Stromal cell of bone marrow (primary cell): Measurements from ENCODE around the gene GABPA.
A peak's percentile ranks its signal among the peaks of the same experiment; 100 is the strongest.
"Not testable (repeated sequence)": the region's sequence is repeated elsewhere in the genome, so short reads cannot be mapped to it uniquely, and the experiment has no call there.

Source experiments
- DNase-seq: peaks from one replicate; pipeline ENCODE4 v3.0.0-alpha.2; 2012; ENCODE audit warnings: low read depth

Gene GABPA

GRCh38 chr21:25742900-25743299, 8.1 kb downstream of the GABPA start:
- no peak for DNase-seq

DNA sequence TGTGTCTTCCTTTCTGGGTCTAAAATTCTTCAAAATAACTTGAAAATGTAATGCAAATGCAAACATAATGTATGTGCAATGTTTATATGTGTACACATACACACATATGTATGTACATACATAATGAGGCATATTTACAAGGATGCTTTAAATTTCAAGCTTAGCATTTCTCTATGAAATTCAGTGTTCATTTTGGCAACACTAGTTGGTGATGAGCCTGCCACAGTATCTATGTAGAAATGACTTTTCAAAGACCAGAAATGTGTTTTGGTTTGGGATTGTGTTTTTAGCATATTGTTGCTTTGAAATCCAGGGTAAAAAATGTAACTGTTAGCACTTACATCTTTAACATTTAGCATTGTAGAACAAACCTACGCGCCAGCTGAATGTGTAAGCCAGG, 10.1 kb downstream of the GABPA start:
- no peak for DNase-seq

DNA sequence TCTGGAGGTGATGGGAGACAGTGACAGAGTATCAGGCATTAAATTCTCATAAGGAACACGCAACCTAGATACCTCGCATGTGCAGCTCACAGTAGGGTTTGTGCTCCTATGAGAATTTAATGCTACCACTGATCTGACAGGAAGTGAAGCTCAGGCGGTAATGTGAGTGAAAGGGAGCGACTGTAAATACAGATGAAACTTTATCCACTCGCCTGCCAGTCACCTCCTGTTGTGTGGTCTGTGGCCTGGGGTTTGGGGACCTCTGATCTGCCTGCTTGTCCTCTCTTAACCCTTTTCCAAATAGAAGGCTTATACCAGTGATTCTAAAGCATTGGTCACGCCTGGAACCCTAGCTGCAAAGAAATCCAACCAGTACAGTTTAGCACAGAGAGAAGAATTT, 15.3 kb downstream of the GABPA start:
- DNase-seq, result no peak

- no peak for DNase-seq
These were observed 17.6 kb downstream of the GABPA start for GRCh38 chr21:25752416-25752815.

- no peak for DNase-seq
These were observed 21.6 kb downstream of the GABPA start for GRCh38 chr21:25756190-25756932.

GRCh38 chr21:25757531-25757930, 22.8 kb downstream of the GABPA start:
- no peak for DNase-seq

- DNase-seq, result no peak
These were observed 24.8 kb downstream of the GABPA start for GRCh38 chr21:25759573-25759972.

DNA sequence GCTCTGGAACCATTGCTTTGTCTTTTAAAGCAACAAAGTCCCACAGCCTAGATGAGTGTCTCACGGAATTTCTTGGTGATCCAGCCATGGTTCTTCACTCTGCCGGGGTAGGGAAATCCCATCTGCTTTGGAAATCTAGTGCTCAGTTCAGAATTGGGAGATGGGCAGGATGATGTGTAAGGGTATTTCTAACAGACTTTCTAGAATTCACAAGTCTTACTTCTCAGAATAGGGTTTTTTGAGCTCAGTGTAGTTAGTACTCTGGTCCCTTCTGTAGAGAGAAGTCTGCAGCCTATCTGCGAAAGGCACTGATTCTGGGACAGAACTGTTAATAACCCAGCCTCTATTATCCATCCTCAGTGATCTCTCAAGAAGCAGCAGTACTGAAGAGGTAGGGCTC, 25.3 kb downstream of the GABPA start:
- no peak for DNase-seq

DNA sequence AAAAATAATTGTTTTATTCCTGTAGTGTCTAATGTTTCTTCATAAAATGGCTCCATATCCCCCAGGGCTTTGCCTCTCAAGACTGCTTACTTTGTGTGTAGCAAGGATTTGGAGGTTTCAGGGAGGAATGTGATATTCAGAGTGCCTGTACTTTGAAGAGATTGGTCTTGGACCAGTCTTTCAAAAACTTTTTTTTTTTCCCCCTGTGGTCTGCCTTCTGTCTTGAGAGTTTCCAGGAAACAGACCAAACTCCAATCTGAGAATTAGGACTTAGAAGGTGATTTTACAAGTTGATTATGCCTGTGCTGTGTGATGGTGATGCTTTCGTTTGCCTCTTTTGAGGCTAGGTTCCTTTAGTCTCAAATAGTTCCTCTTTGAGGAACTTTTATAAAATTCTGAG, 25.9 kb downstream of the GABPA start:
- no peak for DNase-seq

DNA sequence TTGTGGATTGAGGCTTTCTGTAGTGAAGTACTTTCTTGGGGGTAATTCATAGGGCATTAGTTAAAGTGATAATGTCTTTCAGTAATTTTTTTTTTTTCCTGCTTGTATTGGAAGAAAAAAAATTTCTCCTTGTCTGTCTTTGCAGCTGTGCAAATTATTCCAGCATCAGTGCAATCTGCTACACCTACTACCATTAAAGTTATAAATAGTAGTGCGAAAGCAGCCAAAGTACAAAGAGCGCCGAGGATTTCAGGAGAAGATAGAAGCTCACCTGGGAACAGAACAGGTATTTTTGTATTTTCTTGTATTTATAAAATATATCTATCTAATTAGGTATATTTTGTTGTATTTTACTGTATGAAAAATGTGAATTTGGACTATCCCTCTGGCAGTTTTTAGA, 29.3 kb downstream of the GABPA start:
- DNase-seq, result no peak

GRCh38 chr21:25767921-25768320, 33.1 kb downstream of the GABPA start:
- no peak for DNase-seq

GRCh38 chr21:25772686-25773085, 37.9 kb downstream of the GABPA start:
- DNase-seq, result no peak

- no peak for DNase-seq
These were observed 41.7 kb downstream of the GABPA start for GRCh38 chr21:25776440-25776839.

- DNase-seq, result not testable (repeated sequence)
These were observed 43.5 kb downstream of the GABPA start for GRCh38 chr21:25778126-25778875.

DNA sequence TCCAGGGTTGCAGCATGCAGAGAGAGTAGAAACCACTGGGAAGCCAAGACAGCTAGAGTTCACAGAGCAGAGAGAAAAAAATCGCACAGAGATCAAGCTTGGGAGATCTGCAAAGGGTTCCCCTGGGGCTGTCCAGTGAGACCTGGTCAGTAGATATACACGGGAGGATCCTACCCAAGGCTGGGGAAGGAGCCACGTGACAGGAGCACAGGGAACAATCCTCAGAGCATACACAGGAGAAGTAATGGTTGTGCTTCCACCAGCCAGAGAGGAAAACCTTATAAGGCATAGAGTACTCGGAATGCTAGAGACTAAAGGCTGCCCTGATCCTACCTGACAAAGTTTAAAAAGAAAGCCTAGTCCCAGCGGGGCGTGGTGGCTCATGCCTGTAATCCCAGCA, 53.9 kb downstream of the GABPA start:
- DNase-seq, result no peak

GRCh38 chr21:25790122-25790877, 55.5 kb downstream of the GABPA start:
- peak; percentile 26 for DNase-seq

DNA sequence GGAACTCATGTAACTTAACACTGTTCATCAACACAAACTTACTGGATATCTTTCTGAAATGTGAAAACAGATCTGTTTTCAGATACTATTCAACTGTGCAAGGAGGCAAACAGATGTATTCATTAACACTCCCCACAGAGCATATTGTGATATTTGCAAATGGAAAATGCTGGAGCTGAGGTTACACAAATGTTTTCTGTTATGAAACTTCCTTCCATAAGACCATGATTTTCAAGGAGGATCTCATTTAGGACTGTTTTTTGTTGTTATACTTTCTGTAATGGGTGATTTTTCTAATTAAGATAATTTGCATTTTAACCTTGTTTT, 56.1 kb downstream of the GABPA start:
- no peak for DNase-seq

DNA sequence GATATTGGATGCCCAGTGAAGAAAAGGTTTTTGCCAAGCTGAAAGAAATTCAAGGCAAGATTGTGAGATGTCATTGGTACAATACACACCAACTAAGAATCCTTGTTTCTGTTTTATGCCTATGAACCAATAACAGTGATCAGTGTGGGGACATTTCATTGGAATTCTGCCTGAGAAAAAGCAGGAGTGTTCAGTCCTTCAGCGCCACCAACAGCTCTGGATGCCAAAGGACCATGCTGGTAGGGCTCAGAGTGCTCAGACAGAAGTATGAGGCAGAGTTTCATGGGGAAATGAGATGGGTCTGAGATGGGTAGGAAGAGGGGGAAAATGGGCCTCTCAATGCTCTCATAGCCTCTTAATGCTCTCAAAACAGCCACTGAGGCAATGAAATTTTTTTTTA, 56.5 kb downstream of the GABPA start:
- no peak for DNase-seq

- peak; percentile 48 for DNase-seq
These were observed 66.6 kb downstream of the GABPA start for GRCh38 chr21:25801217-25802014.

DNA sequence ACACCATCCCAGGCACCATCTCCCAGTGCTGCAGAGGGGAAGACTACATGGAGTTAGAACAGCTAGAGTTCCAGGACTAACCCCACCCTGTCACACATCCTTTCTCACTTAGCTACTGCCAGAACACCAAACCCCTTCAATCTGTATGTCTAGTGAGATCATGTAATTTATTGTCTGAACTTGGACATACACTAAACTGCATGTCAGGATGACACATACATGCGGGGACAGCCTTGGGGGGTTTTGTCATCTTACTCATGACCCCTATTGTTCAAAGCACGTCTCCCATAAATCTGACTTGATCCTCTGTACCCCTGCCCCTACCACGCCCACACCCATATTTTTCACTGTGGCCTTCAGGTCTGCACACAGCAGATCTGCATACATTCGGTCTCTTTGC, 71.3 kb downstream of the GABPA start:
- no peak for DNase-seq

DNA sequence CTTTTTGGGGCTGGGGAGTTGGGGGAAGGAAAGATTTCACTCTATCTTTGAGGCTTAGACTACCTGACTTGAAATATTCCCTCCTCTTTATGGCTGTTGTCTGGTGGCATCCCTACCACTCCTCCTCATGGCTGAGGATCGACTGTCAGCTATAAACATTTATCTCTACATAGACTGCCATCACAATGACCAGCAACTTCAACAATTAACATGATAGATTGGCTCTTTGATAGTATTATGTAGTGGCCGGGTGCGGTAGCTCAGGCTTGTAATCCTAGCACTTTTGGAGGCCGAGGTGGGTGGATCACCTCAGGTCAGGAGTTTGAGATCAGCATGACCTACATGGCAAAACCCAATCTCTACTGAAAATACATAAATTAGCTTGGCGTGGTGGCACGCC, 72.4 kb downstream of the GABPA start:
- DNase-seq, result no peak

DNA sequence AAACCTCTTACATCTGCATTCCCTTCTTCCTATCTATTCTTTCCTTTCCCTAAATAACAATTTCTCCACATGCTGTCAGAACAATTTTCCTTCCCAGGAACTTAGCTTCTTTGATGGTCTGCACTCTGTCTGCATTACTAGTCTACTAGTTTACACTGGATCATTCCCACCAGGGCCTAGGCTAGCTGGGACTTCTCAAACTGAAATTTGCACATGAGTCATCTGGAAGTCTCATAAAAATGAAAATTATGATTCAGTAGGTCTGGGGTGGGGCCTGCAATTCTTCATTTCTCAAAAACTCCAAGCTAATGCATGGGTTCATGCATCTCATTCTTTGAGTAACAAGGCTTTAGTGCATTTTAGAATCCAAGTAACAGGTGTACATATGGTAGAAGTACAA, 74.2 kb downstream of the GABPA start:
- DNase-seq, result peak; percentile 74
